H1 (cell line): ENCODE data around the gene HAND1. TPM values are rescaled to one million over a fixed set of nuclear protein-coding genes. Genes with fewer than 3 reads are reported as not detected.

ENCODE experiments used
- CTCF ChIA-PET: fragments of 300-600 bp; sonication (Branson Sonifier 250); formaldehyde crosslinking; loops from one replicate; lab custom pipeline; 2021; ENCODE audit not compliant: partially characterized antibody; lab: Charles Lee
- POLR2A ChIA-PET: fragments of 300-600 bp; sonication (Branson Sonifier 250); formaldehyde crosslinking; loops from one replicate; lab custom pipeline; 2021; ENCODE audit warnings: inconsistent platforms; ENCODE audit not compliant: partially characterized antibody; lab: Charles Lee
- DNase-seq, 2 experiments: peaks; one replicate each; pipeline versions ENCODE4 v3.0.0 to v3.0.0-alpha.2; 2010 to 2022; ENCODE audit warnings: low spot score in 2 of 2, low read depth in 1 of 2, mixed read lengths in 1 of 2
- FAIRE-seq: peaks from 2 replicates; lab custom pipeline; 2011; peaks lifted over from hg19 to GRCh38; lab: Jason Lieb, UNC
- H2AFZ ChIP-seq: 2 replicates; pipeline ENCODE4 v1.8.1; 2012; ENCODE audit warnings: low read length, inconsistent platforms
- H2AK5ac ChIP-seq: 2 replicates; pipeline ENCODE4 v1.6.1; 2013; ENCODE audit warnings: low read depth, low read length
- H2BK120ac ChIP-seq: replicated peaks from 2 replicates; pipeline ENCODE3; 2013; ENCODE audit warnings: low read depth, low read length, inconsistent platforms
- H2BK12ac ChIP-seq: 2 replicates; pipeline ENCODE4 v1.6.1; 2013; ENCODE audit warnings: low read depth, low read length
- H2BK15ac ChIP-seq: 2 replicates; pipeline ENCODE4 v1.6.1; 2013; ENCODE audit warnings: low read length
- H2BK20ac ChIP-seq: 2 replicates; pipeline ENCODE4 v1.6.1; 2013; ENCODE audit warnings: low read length
- H2BK5ac ChIP-seq: 2 replicates; pipeline ENCODE4 v1.6.1; 2013; ENCODE audit warnings: low read depth, low read length
- H3K14ac ChIP-seq: 2 replicates; pipeline ENCODE4 v1.6.1; 2013; ENCODE audit warnings: inconsistent platforms; ENCODE audit not compliant: insufficient read length
- H3K18ac ChIP-seq: 2 replicates; pipeline ENCODE4 v1.6.1; 2013; ENCODE audit warnings: low read length; ENCODE audit errors: extremely low read depth
- H3K23ac ChIP-seq: 2 replicates; pipeline ENCODE4 v1.6.1; 2013; ENCODE audit warnings: inconsistent platforms; ENCODE audit not compliant: insufficient read length
- H3K23me2 ChIP-seq: 2 replicates; pipeline ENCODE4 v1.6.1; 2013; ENCODE audit warnings: low read depth, low read length
- H3K27ac ChIP-seq: 2 replicates; pipeline ENCODE4 v1.6.1; 2011; ENCODE audit warnings: low read depth, low read length, inconsistent platforms
- H3K27me3 ChIP-seq, 4 experiments: replicated peaks in 1 of 4; 1 replicate in 1 of 4; 2 replicates in 3 of 4; pipeline versions ENCODE4 v1.6.1 to v1.8.1; 2011 to 2013; ENCODE audit warnings: low read length in 3 of 4, mild to moderate bottlenecking in 3 of 4, inconsistent platforms in 2 of 4, mixed read lengths in 2 of 4, moderate library complexity in 1 of 4; ENCODE audit not compliant: control insufficient read depth in 3 of 4, insufficient read depth in 3 of 4; ENCODE audit errors: extremely low read depth in 1 of 4
- H3K36me3 ChIP-seq, 4 experiments: 2 replicates each; pipeline versions ENCODE4 v1.6.1 to v1.8.1; 2011 to 2013; ENCODE audit warnings: mild to moderate bottlenecking in 4 of 4, low read length in 3 of 4, moderate library complexity in 2 of 4, control low read depth in 1 of 4, inconsistent platforms in 1 of 4; ENCODE audit not compliant: insufficient read depth in 4 of 4, control insufficient read depth in 2 of 4
- H3K4ac ChIP-seq: replicated peaks from 2 replicates; pipeline ENCODE3; 2013; ENCODE audit warnings: low read length, low read depth, mixed read lengths, inconsistent platforms; ENCODE audit not compliant: insufficient read length
- H3K4me1 ChIP-seq, 4 experiments: replicated peaks in 1 of 4; 1 replicate in 1 of 4; 2 replicates in 3 of 4; pipeline versions ENCODE4 v1.6.1 to v1.8.1; 2011 to 2013; ENCODE audit warnings: low read length in 3 of 4, inconsistent platforms in 2 of 4, mixed read lengths in 1 of 4; ENCODE audit not compliant: insufficient read depth in 4 of 4, control insufficient read depth in 3 of 4
- H3K4me2 ChIP-seq, 2 experiments: 2 replicates each; pipeline versions ENCODE4 v1.6.1 to v1.8.1; 2011 to 2013; ENCODE audit warnings: low read depth in 2 of 2, low read length in 2 of 2, control low read depth in 1 of 2, inconsistent platforms in 1 of 2, mild to moderate bottlenecking in 1 of 2; ENCODE audit not compliant: insufficient read depth in 1 of 2
- H3K4me3 ChIP-seq, 4 experiments: fragments of 200-600, 300-600 bp in 1 of 4; sonication (generic), shearing (Covaris generic), sonication (Bioruptor Twin) in 1 of 4; 2 replicates each; pipeline versions ENCODE4 v1.5.1 to v1.8.1; 2011 to 2016; ENCODE audit warnings: low read length in 4 of 4, low read depth in 3 of 4, control low read depth in 2 of 4, inconsistent platforms in 2 of 4, mild to moderate bottlenecking in 2 of 4, mixed read lengths in 1 of 4, moderate library complexity in 1 of 4; ENCODE audit not compliant: insufficient read depth in 2 of 4; ENCODE audit errors: extremely low read depth in 1 of 4
- H3K56ac ChIP-seq: replicated peaks from 2 replicates; pipeline ENCODE3; 2013; ENCODE audit warnings: low read depth, mild to moderate bottlenecking, mixed read lengths, low read length, inconsistent platforms; ENCODE audit not compliant: insufficient read length
- H3K79me1 ChIP-seq: 2 replicates; pipeline ENCODE4 v1.6.1; 2013; ENCODE audit warnings: low read depth, low read length, control low read depth
- H3K79me2 ChIP-seq, 2 experiments: 2 replicates each; pipeline versions ENCODE4 v1.6.1 to v1.8.1; 2012 to 2013; ENCODE audit warnings: low read length in 2 of 2, mild to moderate bottlenecking in 2 of 2, inconsistent platforms in 1 of 2; ENCODE audit not compliant: insufficient read depth in 2 of 2, control insufficient read depth in 1 of 2
- H3K9ac ChIP-seq, 4 experiments: replicated peaks in 1 of 4; 1 replicate in 1 of 4; 2 replicates in 3 of 4; pipeline versions ENCODE4 v1.6.1 to v1.8.1; 2011 to 2013; ENCODE audit warnings: low read depth in 3 of 4, low read length in 3 of 4, control low read depth in 2 of 4, mild to moderate bottlenecking in 2 of 4, moderate library complexity in 2 of 4, inconsistent platforms in 1 of 4; ENCODE audit errors: extremely low read depth in 1 of 4
- H3K9me3 ChIP-seq, 2 experiments: 2 replicates each; pipeline versions ENCODE4 v1.6.1 to v1.8.1; 2012 to 2013; ENCODE audit warnings: mild to moderate bottlenecking in 2 of 2, moderate library complexity in 2 of 2, control low read depth in 1 of 2, inconsistent platforms in 1 of 2, low read depth in 1 of 2, low read length in 1 of 2, mixed read lengths in 1 of 2; ENCODE audit not compliant: insufficient read depth in 2 of 2
- H4K20me1 ChIP-seq, 2 experiments: replicated peaks in 1 of 2; 2 replicates each; pipeline versions ENCODE3 to v1.8.1; 2011 to 2013; ENCODE audit warnings: inconsistent platforms in 2 of 2, low read length in 2 of 2, mild to moderate bottlenecking in 1 of 2; ENCODE audit not compliant: insufficient read depth in 2 of 2, control insufficient read depth in 1 of 2
- H4K5ac ChIP-seq: 2 replicates; pipeline ENCODE4 v1.6.1; 2013; ENCODE audit warnings: low read length, low read depth, mixed read lengths, inconsistent platforms; ENCODE audit not compliant: insufficient read length
- H4K8ac ChIP-seq: 2 replicates; pipeline ENCODE4 v1.8.0; 2013; ENCODE audit warnings: mild to moderate bottlenecking, moderate library complexity, low read length, inconsistent platforms; ENCODE audit not compliant: insufficient read depth; ENCODE audit errors: extremely low read depth
- H4K91ac ChIP-seq: replicated peaks from 2 replicates; pipeline ENCODE3; 2013; ENCODE audit warnings: low read length, mixed read lengths, inconsistent platforms; ENCODE audit not compliant: insufficient read length
- CBX5 ChIP-seq: fragments of 300-800, 300-1000 bp; sonication (generic); IDR thresholded peaks from 2 replicates; pipeline ENCODE4 v1.7.1; 2016; ENCODE audit warnings: antibody characterized with exemption, low read length, low read depth
- CHD2 ChIP-seq: IDR thresholded peaks from 2 replicates; pipeline ENCODE4 v1.6.1; 2012; ENCODE audit warnings: low read length, improper control_type of control experiment
- CTBP2 ChIP-seq: IDR thresholded peaks from 2 replicates; pipeline ENCODE4 v1.7.0; 2011; ENCODE audit warnings: borderline replicate concordance, mild to moderate bottlenecking, moderate library complexity, mixed read lengths, low read length; ENCODE audit not compliant: insufficient read depth, insufficient read length
- EZH2 ChIP-seq: fragments of 200-600 bp; sonication (generic); IDR thresholded peaks from 2 replicates; pipeline ENCODE4 v1.7.1; 2012; ENCODE audit warnings: low read depth, mild to moderate bottlenecking, moderate library complexity, low read length, inconsistent platforms; ENCODE audit not compliant: severe bottlenecking
- GABPA ChIP-seq: IDR thresholded peaks from 2 replicates; pipeline ENCODE4 v1.6.1; 2011; ENCODE audit warnings: mild to moderate bottlenecking, low read length, moderate library complexity, borderline replicate concordance; ENCODE audit not compliant: insufficient read depth
- HDAC2 ChIP-seq, 2 experiments: fragments of 300-600 bp in 1 of 2; sonication (generic) in 1 of 2; IDR thresholded peaks; 2 replicates each; pipeline ENCODE4 v1.6.1; 2011 to 2012; ENCODE audit warnings: low read depth in 2 of 2, low read length in 2 of 2, mild to moderate bottlenecking in 2 of 2, moderate library complexity in 2 of 2, borderline replicate concordance in 1 of 2, inconsistent platforms in 1 of 2
- HDAC6 ChIP-seq: IDR thresholded peaks from one replicate; pipeline ENCODE4 v1.7.1; 2012; ENCODE audit warnings: low read depth, mild to moderate bottlenecking, inconsistent platforms, low read length, moderate library complexity
- JUND ChIP-seq: IDR thresholded peaks from 2 replicates; pipeline ENCODE4 v1.6.1; 2011; ENCODE audit warnings: mild to moderate bottlenecking, improper control_type of control experiment, low read length
- POLR2AphosphoS5 ChIP-seq: IDR thresholded peaks from 2 replicates; pipeline ENCODE4 v1.6.1; 2011; ENCODE audit warnings: low read depth, low read length
- RAD21 ChIP-seq, 2 experiments: IDR thresholded peaks in 1 of 2; conservative IDR thresholded peaks in 1 of 2; 2 replicates each; pipeline ENCODE4 v1.6.1; 2011; ENCODE audit warnings: low read depth in 2 of 2, low read length in 2 of 2, improper control_type of control experiment in 1 of 2, inconsistent platforms in 1 of 2, mild to moderate bottlenecking in 1 of 2, moderate library complexity in 1 of 2
- RFX5 ChIP-seq: IDR thresholded peaks from 2 replicates; pipeline ENCODE4 v1.6.1; 2011; ENCODE audit warnings: low read depth, low read length, improper control_type of control experiment, borderline replicate concordance
- SIX5 ChIP-seq: IDR thresholded peaks from 2 replicates; pipeline ENCODE4 v1.6.1; 2011; ENCODE audit warnings: mild to moderate bottlenecking, low read depth, low read length
- SP1 ChIP-seq: IDR thresholded peaks from 2 replicates; pipeline ENCODE4 v1.6.1; 2011; ENCODE audit warnings: low read depth, low read length
- TBP ChIP-seq: IDR thresholded peaks from 2 replicates; pipeline ENCODE4 v1.6.1; 2011; ENCODE audit warnings: low read depth, low read length, improper control_type of control experiment
- WGBS, 2 experiments: shearing (Covaris generic) in 1 of 2; methylation state at CpG; one replicate each; pipeline versions ENCODE4 v1.1.6 to v1.1.7; 2013 to 2015; ENCODE audit warnings: low lambda C conversion rate in 2 of 2, mixed read lengths in 2 of 2, inconsistent platforms in 1 of 2, low coverage in 1 of 2, missing lambda C conversion rate in 1 of 2; ENCODE audit not compliant: insufficient replicate concordance in 2 of 2, insufficient coverage in 1 of 2, insufficient read length in 1 of 2; ENCODE audit errors: extremely low coverage in 1 of 2, missing lambda C conversion rate in 1 of 2; 5-methylcytosine and 5-hydroxymethylcytosine counted together
- polyA plus RNA-seq, 7 experiments: library from polyadenylated mRNA; depleted of rRNA in 3 of 7; stranded (reverse) in 5 of 7; unstranded in 2 of 7; fragments of >200 nt in 5 of 7; fragments of 200-250 nt in 2 of 7; gene quantifications; 1 replicate in 5 of 7; 2 replicates in 1 of 7; 4 replicates in 1 of 7; pipeline versions ENCODE4 v1.2.1 to v1.2.3, GENCODE V29; 2011 to 2013; ENCODE audit warnings: missing spikeins in 2 of 7, mixed read lengths in 2 of 7
- total RNA-seq: library from RNA; stranded (reverse); fragmentation: NEBNext Ultra II Directional; extraction: Animal tissue kit (Norgen Biotek cat#: 25700); gene quantifications from 2 replicates; pipeline ENCODE4 v1.2.1, GENCODE V29; 2021

HAND1 gene
- total and polyA plus RNA-seq, 2 of the 8 experiments (the other 6 are each of a cell fraction or from before 2014, with no cell fraction given) = 0.06 TPM; not detected in 1

DNA sequence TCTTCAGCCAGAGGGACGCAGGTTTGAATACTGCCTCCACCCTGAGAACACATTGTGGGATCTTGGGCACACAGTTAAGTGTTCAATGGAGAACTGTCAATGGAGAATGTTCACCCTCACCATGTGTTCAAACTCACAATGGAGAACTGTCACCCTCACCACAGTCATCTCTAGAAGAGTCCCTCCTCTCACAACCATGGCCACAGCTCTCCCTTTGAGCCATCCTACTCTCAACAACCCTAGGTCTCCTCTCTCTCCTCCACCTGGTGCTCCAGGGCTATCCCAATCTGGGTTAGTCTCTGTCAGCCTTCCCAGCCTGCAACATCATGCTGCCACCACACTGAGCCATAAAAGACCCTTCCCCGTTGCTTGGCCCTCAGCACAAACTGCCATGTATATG, 36.3 kb upstream of the HAND1 start:
- no peak overlapping the region for H2BK12ac ChIP-seq
- H4K5ac ChIP-seq = no peak overlapping the region
- H3K4ac ChIP-seq = no peak overlapping the region
- H4K20me1 ChIP-seq = no peaks in the 10 kb centered on the region
- no peak overlapping the region for H2AFZ ChIP-seq
- H3K9me3 ChIP-seq = no peaks in the 10 kb centered on the region
- no peaks in the 10 kb centered on the region for H3K23me2 ChIP-seq
- DNase-seq (no peak), FAIRE-seq (no peak)
- no peaks in the 10 kb centered on the region for H3K36me3 ChIP-seq
- H3K27me3 ChIP-seq = no peaks in the 10 kb centered on the region
- H3K79me2 ChIP-seq = no peaks in the 10 kb centered on the region
- H2BK15ac ChIP-seq = no peak overlapping the region
- 80% methylated on average over 2 of the region's 2 CpGs; no CpG with 5 or more reads in 1 of the 2 experiments for WGBS, 2 experiments
- no peak overlapping the region for H3K18ac ChIP-seq
- H2AK5ac ChIP-seq = no peak overlapping the region
- peaks cover 0 to 4% (median 2%) of the 10 kb centered on the region in 4 experiments; a peak in 4 of 7 replicates for H3K4me1 ChIP-seq
- H3K4me3 ChIP-seq = no peak overlapping the region
- H4K91ac ChIP-seq = no peak overlapping the region
- ChIA-PET CTCF (interaction anchor here (1.4 kb wide), 1 partner anchor 46 kb away, joined by 3 read pairs; no protein-coding TSS in a partner anchor), POLR2A (no interaction called here)
- no peak overlapping the region for H2BK5ac ChIP-seq
- no peaks in the 10 kb centered on the region for H3K79me1 ChIP-seq
- no peak overlapping the region for H4K8ac ChIP-seq
- H3K4me2 ChIP-seq = no peak overlapping the region
- H2BK120ac ChIP-seq = no peak overlapping the region
- no peak overlapping the region for H3K14ac ChIP-seq
- no peak overlapping the region for H3K9ac ChIP-seq
- H3K23ac ChIP-seq = no peak overlapping the region
- H2BK20ac ChIP-seq = no peak overlapping the region
- no peak overlapping the region for H3K27ac ChIP-seq
- TF ChIP-seq CHD2 = no peak
- no peak for TF ChIP-seq TBP
- TF ChIP-seq SIX5 = no peak
- TF ChIP-seq JUND = no peak
- TF ChIP-seq HDAC6 = no peak
- TF ChIP-seq CTBP2 = no peak
- no peak for TF ChIP-seq RFX5
- TF ChIP-seq EZH2 = no peak
- no peak for TF ChIP-seq HDAC2 (IDR thresholded peaks at IDR 0.05; ENCODE audit: borderline replicate concordance in 1 of 2, low read depth in 2 of 2, low read length in 2 of 2)
- no peak for TF ChIP-seq SP1
- no peak for TF ChIP-seq GABPA
- no peak for TF ChIP-seq CBX5
- TF ChIP-seq RAD21 (IDR thresholded peaks at IDR 0.05 in 1 of 2, conservative IDR thresholded peaks at IDR 0.05 in 1 of 2; ENCODE audit: low read depth in 2 of 2, low read length in 2 of 2) = no peak
- TF ChIP-seq POLR2AphosphoS5 = no peak
- no peak overlapping the region for H3K56ac ChIP-seq
